Osteoblast (primary cell): ENCODE results near the gene ANTXR1. TPM values are rescaled to one million over a fixed set of nuclear protein-coding genes. Genes with fewer than 3 reads are reported as not detected.

Experiments used
- DNase-seq: peaks from one replicate; pipeline ENCODE4 v3.0.0; 2011; ENCODE audit warnings: low spot score, mixed read lengths; ENCODE audit not compliant: insufficient read length; ENCODE audit errors: missing footprints
- H2AFZ ChIP-seq: 2 replicates; pipeline ENCODE4 v1.6.0; 2011; ENCODE audit warnings: mild to moderate bottlenecking, low read length
- H3K27ac ChIP-seq: 2 replicates; pipeline ENCODE4 v1.5.1; 2011; ENCODE audit warnings: mild to moderate bottlenecking, low read depth, low read length, moderate library complexity
- H3K27me3 ChIP-seq: 2 replicates; pipeline ENCODE4 v1.6.0; 2012; ENCODE audit warnings: mild to moderate bottlenecking, control low read depth, inconsistent platforms, low read length, moderate library complexity; ENCODE audit not compliant: insufficient read depth
- H3K36me3 ChIP-seq: 2 replicates; pipeline ENCODE4 v1.5.1; 2011; ENCODE audit warnings: mild to moderate bottlenecking, low read length, control low read depth, moderate library complexity; ENCODE audit not compliant: insufficient read depth
- H3K4me1 ChIP-seq: 2 replicates; pipeline ENCODE4 v1.5.1; 2011; ENCODE audit warnings: mild to moderate bottlenecking, low read length, control low read depth, moderate library complexity; ENCODE audit not compliant: insufficient read depth
- H3K4me2 ChIP-seq: 2 replicates; pipeline ENCODE4 v1.6.0; 2011; ENCODE audit warnings: mild to moderate bottlenecking, low read length; ENCODE audit not compliant: insufficient read depth
- H3K4me3 ChIP-seq: fragments of 200-600 bp; sonication (generic); 3 replicates; pipeline ENCODE4 v1.5.1; 2012; ENCODE audit warnings: mild to moderate bottlenecking, low read length, inconsistent platforms; ENCODE audit not compliant: insufficient read depth
- H3K79me2 ChIP-seq: 2 replicates; pipeline ENCODE4 v1.6.0; 2012; ENCODE audit warnings: mild to moderate bottlenecking, low read length, control low read depth, inconsistent platforms; ENCODE audit not compliant: insufficient read depth
- H3K9me3 ChIP-seq: 2 replicates; pipeline ENCODE4 v1.5.1; 2011; ENCODE audit warnings: low read depth, low read length, control low read depth
- H4K20me1 ChIP-seq: 2 replicates; pipeline ENCODE4 v1.6.0; 2012; ENCODE audit warnings: mild to moderate bottlenecking, low read length, control low read depth; ENCODE audit not compliant: insufficient read depth
- total RNA-seq: library from RNA; depleted of rRNA; stranded (reverse); fragments of >200 nt; gene quantifications from 2 replicates; pipeline ENCODE4 v1.2.3, GENCODE V29; 2012
- TF ChIP-seq, protein P1 (sequence below): IDR thresholded peaks from 2 replicates; pipeline ENCODE4 v1.5.1; 2011; ENCODE audit warnings: mild to moderate bottlenecking, low read depth, low read length, moderate library complexity; ENCODE audit errors: extremely low read depth

The ANTXR1 gene
- total RNA-seq, 1 donor = 123 TPM

DNA sequence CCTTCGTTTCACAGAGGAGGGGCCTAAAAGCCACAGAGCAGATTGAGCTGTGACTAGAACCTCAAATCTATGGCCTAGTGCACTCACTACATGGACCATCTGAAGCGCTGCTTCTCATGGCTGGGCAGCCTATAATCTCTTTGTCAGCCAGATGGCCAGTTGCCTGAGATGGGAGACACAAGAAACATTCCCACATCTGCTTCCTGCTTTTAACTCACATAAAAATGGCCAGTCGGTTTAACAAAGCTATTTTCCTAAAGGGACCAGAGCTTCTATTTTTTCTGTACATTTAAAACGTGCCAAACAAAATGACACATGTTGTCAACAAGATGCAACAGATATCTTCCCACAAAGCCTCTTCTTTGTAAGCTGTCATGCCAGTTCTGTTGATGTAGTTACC, 200.2 kb downstream of the ANTXR1 start:
- peak overlapping the region; percentile 34 for H3K27ac ChIP-seq
- no peak for DNase-seq
- no peaks in the 10 kb centered on the region for H4K20me1 ChIP-seq
- no peak overlapping the region for H3K4me2 ChIP-seq
- H3K27me3 ChIP-seq = no peaks in the 10 kb centered on the region
- H3K9me3 ChIP-seq = no peaks in the 10 kb centered on the region
- TF ChIP-seq, protein P1, sequence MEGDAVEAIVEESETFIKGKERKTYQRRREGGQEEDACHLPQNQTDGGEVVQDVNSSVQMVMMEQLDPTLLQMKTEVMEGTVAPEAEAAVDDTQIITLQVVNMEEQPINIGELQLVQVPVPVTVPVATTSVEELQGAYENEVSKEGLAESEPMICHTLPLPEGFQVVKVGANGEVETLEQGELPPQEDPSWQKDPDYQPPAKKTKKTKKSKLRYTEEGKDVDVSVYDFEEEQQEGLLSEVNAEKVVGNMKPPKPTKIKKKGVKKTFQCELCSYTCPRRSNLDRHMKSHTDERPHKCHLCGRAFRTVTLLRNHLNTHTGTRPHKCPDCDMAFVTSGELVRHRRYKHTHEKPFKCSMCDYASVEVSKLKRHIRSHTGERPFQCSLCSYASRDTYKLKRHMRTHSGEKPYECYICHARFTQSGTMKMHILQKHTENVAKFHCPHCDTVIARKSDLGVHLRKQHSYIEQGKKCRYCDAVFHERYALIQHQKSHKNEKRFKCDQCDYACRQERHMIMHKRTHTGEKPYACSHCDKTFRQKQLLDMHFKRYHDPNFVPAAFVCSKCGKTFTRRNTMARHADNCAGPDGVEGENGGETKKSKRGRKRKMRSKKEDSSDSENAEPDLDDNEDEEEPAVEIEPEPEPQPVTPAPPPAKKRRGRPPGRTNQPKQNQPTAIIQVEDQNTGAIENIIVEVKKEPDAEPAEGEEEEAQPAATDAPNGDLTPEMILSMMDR = no peak
- H3K36me3 ChIP-seq = no peaks in the 10 kb centered on the region
- no peaks in the 10 kb centered on the region for H3K79me2 ChIP-seq
- no peak overlapping the region for H3K4me3 ChIP-seq
- no peak overlapping the region for H2AFZ ChIP-seq
- peaks cover 35% of the 10 kb centered on the region for H3K4me1 ChIP-seq

DNA sequence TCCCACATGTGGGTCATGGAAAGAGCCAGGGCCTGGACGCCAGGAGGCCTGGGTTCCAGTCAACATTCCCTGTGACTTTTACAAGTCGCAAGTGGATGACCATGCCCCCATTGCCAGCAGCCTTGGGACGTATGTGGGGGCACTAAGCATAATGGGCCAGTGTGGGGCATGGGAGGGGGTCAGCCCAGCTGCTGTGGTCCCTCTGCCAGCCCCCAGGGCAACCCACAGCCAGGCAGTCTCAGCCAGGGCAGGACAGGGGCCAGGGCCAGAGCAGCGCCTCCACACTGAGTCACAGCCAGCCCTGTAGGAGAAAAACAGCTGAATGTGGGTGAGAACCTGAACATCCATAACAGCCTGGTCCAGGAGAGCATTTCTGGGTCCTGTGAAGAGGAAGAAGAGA, 200.8 kb downstream of the ANTXR1 start:
- no peaks in the 10 kb centered on the region for H4K20me1 ChIP-seq
- no peaks in the 10 kb centered on the region for H3K36me3 ChIP-seq
- no peaks in the 10 kb centered on the region for H3K9me3 ChIP-seq
- TF ChIP-seq, protein P1 = no peak
- H3K27ac ChIP-seq = peak overlapping the region; percentile 34
- H3K4me1 ChIP-seq = peaks cover 35% of the 10 kb centered on the region
- no peak overlapping the region for H3K4me3 ChIP-seq
- no peak overlapping the region for H2AFZ ChIP-seq
- DNase-seq = no peak
- no peaks in the 10 kb centered on the region for H3K27me3 ChIP-seq
- no peak overlapping the region for H3K4me2 ChIP-seq
- no peaks in the 10 kb centered on the region for H3K79me2 ChIP-seq

GRCh38 chr2:69214898-69215297, 201.9 kb downstream of the ANTXR1 start:
- DNase-seq = no peak
- Histone ChIP-seq H4K20me1 (no peaks in the 10 kb centered on the region), H3K9me3 (no peaks in the 10 kb centered on the region), H3K4me1 (peaks cover 35% of the 10 kb centered on the region), H2AFZ (no peak overlapping the region), H3K4me2 (no peak overlapping the region), H3K27ac (no peak overlapping the region), H3K4me3 (no peak overlapping the region), H3K36me3 (no peaks in the 10 kb centered on the region), H3K27me3 (no peaks in the 10 kb centered on the region), H3K79me2 (no peaks in the 10 kb centered on the region)
- TF ChIP-seq, protein P1 = no peak

- H3K27ac ChIP-seq = peak overlapping the region; percentile 17
- H3K4me3 ChIP-seq = no peak overlapping the region
- no peaks in the 10 kb centered on the region for H3K27me3 ChIP-seq
- H3K36me3 ChIP-seq = no peaks in the 10 kb centered on the region
- H3K79me2 ChIP-seq = no peaks in the 10 kb centered on the region
- H4K20me1 ChIP-seq = no peaks in the 10 kb centered on the region
- H3K9me3 ChIP-seq = no peaks in the 10 kb centered on the region
- TF ChIP-seq, protein P1 = no peak
- H3K4me1 ChIP-seq = peaks cover 35% of the 10 kb centered on the region
- no peak overlapping the region for H3K4me2 ChIP-seq
- no peak for DNase-seq
- H2AFZ ChIP-seq = no peak overlapping the region
Observed at GRCh38 chr2:69216535-69217332, 203.8 kb downstream of the ANTXR1 start.
